ENCODE data around the gene B3GALT6.

The B3GALT6 gene

DNA sequence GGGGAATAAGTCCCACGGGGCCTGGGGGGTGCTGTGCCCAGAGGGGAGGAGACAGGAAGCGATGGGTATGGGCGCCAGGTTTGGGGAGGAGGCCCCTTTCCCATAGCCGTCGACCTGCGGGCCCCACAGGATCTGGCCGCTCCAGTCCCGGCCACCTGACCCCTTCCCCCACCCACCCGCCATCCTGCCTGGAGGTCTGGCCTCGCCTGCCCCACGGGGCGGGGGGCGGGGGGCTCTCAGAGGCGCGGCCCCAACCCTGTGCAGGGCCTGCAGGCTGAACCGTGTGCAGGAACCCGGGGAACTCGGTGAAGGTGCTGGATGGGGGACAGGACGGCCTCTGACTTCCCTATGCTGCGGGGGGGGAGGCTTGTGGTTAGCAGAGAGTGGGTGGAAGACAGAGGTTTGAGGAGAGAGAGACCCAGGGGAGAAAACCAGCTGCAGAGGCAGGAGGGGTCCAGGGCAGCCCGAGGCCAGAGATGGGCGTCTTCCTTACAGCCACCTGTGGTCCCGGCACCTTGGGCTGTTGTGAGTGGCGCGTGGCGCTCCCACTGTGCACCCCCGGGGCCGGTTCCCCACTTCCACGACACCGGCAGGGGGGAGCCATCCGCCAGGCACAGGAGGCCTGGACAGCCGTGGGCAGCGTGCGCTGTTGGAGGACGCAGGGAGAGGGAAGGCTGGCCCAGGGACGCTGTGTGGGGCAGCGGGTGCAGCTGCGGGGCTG is 23.2 kb upstream of the B3GALT6 start:
- H3K36me3 ChIP-seq (ENCODE audit: control insufficient read depth, insufficient read depth, low read length), result no peaks in the 10 kb centered on the region
- H3K4me3 ChIP-seq (ENCODE audit: insufficient read depth, low read depth, low read length, poor library complexity, severe bottlenecking), result peak overlapping the region; percentile 26
- peak; percentile 43 to 51 (median 47) for DNase-seq

DNA sequence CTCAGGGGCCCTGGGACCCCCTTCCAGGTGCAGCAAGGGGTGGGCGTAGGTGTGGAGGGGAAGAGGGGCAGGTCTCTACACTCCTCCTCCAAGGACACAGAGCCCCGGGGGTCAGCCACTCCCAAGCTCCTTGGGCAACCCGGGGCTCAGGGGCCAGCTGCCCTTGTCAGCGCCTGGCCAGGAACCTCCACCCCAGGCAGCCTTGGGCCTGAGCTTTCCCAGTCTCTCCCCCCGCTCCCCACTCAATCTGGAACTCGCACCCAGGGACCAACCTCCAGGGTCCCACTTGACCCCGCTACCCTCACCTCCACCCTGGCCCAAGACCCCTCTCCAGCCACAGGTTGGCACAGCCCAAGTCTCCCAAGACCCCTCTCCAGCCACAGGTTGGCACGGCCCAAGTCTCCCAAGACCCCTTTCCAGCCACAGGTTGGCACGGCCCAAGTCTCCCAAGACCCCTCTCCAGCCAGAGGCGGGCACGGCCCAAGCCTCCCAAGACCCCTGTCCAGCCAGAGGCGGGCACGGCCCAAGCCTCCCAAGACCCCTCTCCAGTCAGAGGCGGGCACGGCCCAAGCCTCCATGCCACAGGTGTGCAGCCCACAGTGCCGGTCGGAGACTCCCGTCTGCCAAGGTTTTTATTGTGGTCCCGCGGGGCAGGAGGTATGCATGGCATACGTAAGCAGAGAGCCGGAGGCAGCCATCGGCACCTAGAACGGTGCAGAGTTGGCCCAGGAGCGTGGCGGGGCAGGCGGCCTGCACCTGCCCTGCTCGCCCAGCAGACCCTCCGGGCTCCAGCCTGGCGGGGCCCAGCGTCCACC is 21.1 kb upstream of the B3GALT6 start:
- H3K4me3 ChIP-seq (ENCODE audit: insufficient read depth, low read depth, low read length, poor library complexity, severe bottlenecking), result no peak overlapping the region

More for the DNA sequence above, 23.2 kb upstream of the B3GALT6 start:
- Histone ChIP-seq H3K27me3 (replicated peaks; ENCODE audit: control insufficient read depth, insufficient read depth, low read length, poor library complexity, severe bottlenecking) (no peaks in the 10 kb centered on the region), H3K27ac (ENCODE audit: insufficient read depth, low read length, poor library complexity, severe bottlenecking) (peak overlapping the region; percentile 83), H3K4me1 (ENCODE audit: control insufficient read depth, insufficient read depth, low read length, poor library complexity, severe bottlenecking) (peaks cover 69% of the 10 kb centered on the region), H3K9me3 (ENCODE audit: control insufficient read depth, low read length) (no peaks in the 10 kb centered on the region)

DNA sequence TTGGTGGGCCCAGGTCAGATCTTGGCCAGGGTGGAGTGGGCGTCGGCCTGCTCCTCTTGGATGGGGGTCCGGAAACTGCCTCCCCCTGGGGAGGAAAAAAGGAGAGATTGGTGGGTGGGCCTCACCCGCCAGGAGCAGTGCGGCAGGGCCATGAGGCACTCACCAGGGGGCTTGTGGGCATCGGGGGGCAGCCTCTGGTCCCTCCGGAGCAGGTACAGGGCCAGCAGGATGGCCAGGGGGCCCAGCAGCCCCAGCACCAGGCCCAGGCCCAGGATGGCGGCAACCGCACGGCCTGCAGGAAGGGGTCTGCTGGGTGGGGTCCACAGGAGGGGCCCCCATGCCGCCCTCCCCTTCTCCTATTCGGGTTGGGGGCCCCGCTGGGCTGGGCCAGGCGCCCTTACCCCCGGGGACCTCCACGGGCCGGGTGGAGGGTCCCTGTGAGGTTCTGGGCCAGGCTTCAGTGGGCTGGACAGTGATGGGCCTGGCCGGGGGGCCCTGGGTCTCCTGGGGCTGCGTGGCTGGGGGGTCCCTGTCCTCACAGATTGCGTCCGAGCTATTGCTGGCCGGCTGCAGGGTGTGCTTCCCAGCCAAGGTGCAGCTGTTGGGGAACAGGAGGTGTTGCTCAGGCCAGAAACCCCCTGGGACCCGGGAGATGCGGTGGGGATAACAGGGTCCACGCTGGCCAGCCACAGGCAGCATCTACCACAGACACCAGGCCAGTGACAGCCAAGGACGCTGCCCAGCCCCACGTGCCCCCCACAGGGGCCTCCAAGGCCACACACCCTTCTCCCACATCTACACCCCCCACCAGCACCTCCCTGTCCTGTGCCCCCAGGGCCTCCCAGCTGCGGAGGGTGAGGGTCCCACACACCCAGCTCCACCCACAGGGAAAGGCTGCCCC is 20.2 kb upstream of the B3GALT6 start:
- DNase-seq, result no peak
- Histone ChIP-seq H3K4me3 (ENCODE audit: insufficient read depth, low read depth, low read length, poor library complexity, severe bottlenecking) (peak overlapping the region; percentile 29), H3K36me3 (ENCODE audit: control insufficient read depth, insufficient read depth, low read length) (no peaks in the 10 kb centered on the region), H3K27me3 (replicated peaks; ENCODE audit: control insufficient read depth, insufficient read depth, low read length, poor library complexity, severe bottlenecking) (no peaks in the 10 kb centered on the region), H3K4me1 (ENCODE audit: control insufficient read depth, insufficient read depth, low read length, poor library complexity, severe bottlenecking) (peaks cover 77% of the 10 kb centered on the region), H3K27ac (ENCODE audit: insufficient read depth, low read length, poor library complexity, severe bottlenecking) (peak overlapping the region; percentile 32), H3K9me3 (ENCODE audit: control insufficient read depth, low read length) (no peaks in the 10 kb centered on the region)

More for the DNA sequence above, 21.1 kb upstream of the B3GALT6 start:
- Histone ChIP-seq H3K36me3 (ENCODE audit: control insufficient read depth, insufficient read depth, low read length) (no peaks in the 10 kb centered on the region), H3K27ac (ENCODE audit: insufficient read depth, low read length, poor library complexity, severe bottlenecking) (peak overlapping the region; percentile 32), H3K9me3 (ENCODE audit: control insufficient read depth, low read length) (no peaks in the 10 kb centered on the region), H3K27me3 (replicated peaks; ENCODE audit: control insufficient read depth, insufficient read depth, low read length, poor library complexity, severe bottlenecking) (no peaks in the 10 kb centered on the region), H3K4me1 (ENCODE audit: control insufficient read depth, insufficient read depth, low read length, poor library complexity, severe bottlenecking) (peaks cover 77% of the 10 kb centered on the region)
- no peak for DNase-seq

DNA sequence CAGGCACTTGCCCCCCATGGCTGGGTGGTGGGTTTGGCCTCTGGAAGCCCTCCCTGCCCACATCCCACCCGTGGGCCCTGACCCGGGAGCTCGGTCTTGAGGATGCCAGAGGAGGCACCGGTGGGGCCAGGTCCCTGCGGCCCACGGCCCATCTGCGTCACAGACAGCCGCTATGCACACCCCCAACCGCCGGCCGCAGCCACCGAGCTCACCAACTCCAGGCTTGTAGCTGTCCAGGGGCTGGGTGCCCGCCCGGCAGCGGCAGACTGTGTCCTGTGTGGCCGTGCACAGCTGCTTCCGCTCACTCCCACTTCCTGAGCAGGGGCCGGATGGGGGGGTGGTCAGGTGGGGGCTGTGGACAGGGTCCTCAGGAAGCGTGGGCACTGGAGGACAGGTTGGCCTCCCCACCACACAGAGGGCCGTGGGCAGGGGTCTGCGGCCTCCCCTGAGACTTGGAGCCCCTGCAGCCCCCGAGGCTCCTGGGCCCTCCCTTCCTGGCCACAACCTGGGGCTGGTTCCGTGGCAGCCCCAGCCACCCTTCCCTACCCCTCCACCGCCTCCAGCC is 19.2 kb upstream of the B3GALT6 start:
- Histone ChIP-seq H3K36me3 (ENCODE audit: control insufficient read depth, insufficient read depth, low read length) (no peaks in the 10 kb centered on the region), H3K4me3 (ENCODE audit: insufficient read depth, low read depth, low read length, poor library complexity, severe bottlenecking) (peak overlapping the region; percentile 74), H3K4me1 (ENCODE audit: control insufficient read depth, insufficient read depth, low read length, poor library complexity, severe bottlenecking) (peaks cover 74% of the 10 kb centered on the region), H3K27ac (ENCODE audit: insufficient read depth, low read length, poor library complexity, severe bottlenecking) (peak overlapping the region; percentile 89), H3K27me3 (replicated peaks; ENCODE audit: control insufficient read depth, insufficient read depth, low read length, poor library complexity, severe bottlenecking) (no peaks in the 10 kb centered on the region), H3K9me3 (ENCODE audit: control insufficient read depth, low read length) (no peaks in the 10 kb centered on the region)
- DNase-seq, result peak; percentile 43 to 59 (median 44)

DNA sequence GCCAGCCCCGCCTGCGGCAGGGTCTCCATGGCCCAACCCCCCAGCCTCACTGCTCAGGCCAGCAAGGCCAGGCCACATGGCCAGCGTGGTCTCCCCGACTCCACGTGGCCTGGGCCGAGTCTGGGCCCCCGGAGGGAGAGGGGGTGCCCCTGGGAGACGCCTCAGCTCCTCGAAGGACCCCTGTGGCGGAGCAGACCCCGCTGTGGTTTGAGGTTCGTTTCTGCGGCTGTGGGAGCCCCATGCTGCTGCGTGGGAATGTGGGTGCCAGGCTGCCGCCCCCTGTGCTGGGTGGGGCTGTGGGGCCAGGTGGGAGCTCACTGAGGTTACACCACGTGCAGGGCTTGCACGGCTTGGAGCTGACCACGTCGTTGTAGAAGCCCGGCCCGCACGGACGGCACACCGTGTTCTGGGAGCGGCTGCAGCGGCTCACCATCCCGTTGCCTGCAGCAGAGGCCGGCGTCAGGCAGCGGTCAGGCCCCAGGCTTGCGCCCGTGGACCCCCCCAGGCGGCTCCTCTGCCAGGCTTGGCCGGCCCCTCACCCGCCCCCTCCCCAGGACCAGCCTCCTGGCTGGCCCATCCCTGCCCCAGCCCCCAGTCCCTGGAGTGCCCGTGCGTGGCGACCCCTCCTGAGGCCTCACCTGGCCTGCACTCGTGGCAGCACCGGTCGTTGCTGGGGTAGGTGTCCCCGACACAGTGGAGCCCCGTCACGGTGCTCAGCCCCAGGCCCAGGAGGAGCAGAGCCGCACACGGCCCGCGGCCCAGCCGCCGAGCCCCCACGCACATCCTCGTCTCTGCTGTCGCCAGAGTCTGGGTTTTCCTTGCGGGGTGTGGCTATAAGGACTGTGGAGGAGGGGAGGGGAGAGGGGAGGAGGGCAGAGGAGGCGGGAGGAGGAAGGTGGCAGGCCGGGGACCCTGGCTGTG is 18.4 kb upstream of the B3GALT6 start, which contains the start of gene TNFRSF4:
TSS of gene TNFRSF4 (minus strand) at position 809 of the 921 bp plus-strand sequence. CDS start at position 783, 26 bp downstream.
- peaks cover 74% of the 10 kb centered on the region for H3K4me1 ChIP-seq (ENCODE audit: control insufficient read depth, insufficient read depth, low read length, poor library complexity, severe bottlenecking)
- H3K27me3 ChIP-seq (replicated peaks; ENCODE audit: control insufficient read depth, insufficient read depth, low read length, poor library complexity, severe bottlenecking), result no peaks in the 10 kb centered on the region
- no peaks in the 10 kb centered on the region for H3K9me3 ChIP-seq (ENCODE audit: control insufficient read depth, low read length)
- H3K4me3 ChIP-seq (ENCODE audit: insufficient read depth, low read depth, low read length, poor library complexity, severe bottlenecking), result peak within 1 kb of the TSS; percentile 74
- DNase-seq, result peak in 2 of 3 donors; percentile 45 to 51
- H3K27ac ChIP-seq (ENCODE audit: insufficient read depth, low read length, poor library complexity, severe bottlenecking), result peak within 1 kb of the TSS; percentile 89
- no peaks in the 10 kb centered on the region for H3K36me3 ChIP-seq (ENCODE audit: control insufficient read depth, insufficient read depth, low read length)

DNA sequence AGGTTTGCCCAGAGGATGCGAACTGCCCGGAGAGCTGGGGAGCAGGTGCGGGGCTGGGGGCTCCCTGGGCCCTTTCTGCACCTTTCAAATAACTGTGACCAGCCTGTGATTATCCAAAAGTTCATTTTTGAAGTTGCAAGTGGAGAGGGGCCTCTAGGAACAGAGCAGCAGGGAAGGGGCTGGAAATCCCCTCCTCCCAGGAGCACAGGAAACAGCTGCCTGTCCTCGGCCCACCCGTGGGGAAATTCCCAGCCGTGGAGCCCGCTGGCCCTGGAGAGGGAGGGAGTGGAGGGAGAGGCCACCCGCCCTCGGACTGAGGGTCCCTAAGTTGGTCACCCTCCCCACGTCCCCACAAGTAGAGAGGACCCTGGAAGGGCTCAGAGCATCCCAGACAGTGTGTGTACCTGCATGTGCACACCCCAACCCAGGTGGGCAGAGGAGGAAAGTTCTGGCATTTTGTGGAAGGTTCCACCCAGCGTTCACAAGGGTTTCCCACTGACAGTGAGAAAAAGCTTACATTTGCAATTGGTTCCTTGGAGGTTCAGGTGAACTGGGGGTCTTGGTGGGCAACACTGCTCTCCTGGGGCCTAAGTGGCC is 16.9 kb upstream of the B3GALT6 start:
- peak overlapping the region; percentile 74 for H3K4me3 ChIP-seq (ENCODE audit: insufficient read depth, low read depth, low read length, poor library complexity, severe bottlenecking)
- peak overlapping the region; percentile 89 for H3K27ac ChIP-seq (ENCODE audit: insufficient read depth, low read length, poor library complexity, severe bottlenecking)

DNA sequence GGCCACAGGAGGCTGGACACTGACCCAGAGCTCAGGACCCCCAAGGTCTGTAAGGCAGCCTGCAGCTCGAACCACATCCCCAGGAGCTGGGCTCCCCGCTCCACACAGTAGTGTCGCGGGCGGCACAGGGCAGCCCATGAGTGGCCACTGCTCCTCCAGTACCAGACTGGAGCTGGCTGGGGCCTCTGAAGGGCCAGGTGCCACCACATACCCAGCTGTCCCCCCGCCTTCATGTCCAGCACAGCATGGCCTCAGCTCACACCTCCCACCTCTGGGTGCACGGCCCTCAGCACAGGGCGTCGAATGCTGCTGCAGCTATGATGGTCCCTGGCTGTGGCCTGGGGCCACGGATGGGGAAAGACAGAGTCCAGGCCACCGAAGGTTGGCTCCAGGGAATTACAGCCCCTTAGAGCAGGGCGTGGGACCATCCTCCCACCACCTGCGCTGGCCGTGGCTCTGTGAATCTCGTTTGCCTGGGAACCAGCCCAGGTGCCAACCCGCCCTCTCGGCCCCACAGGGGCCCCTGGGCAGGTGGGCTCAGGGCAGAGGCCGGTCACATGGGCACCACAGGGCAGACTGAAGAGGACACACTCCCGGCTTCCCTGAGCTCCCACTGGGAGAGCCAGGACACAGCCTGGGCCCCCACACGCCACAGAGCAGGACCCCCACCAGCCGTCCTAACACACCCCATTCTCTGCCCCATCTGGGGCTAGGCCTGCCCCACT is 16.0 kb upstream of the B3GALT6 start:
- no peak for DNase-seq
- Histone ChIP-seq H3K4me3 (ENCODE audit: insufficient read depth, low read depth, low read length, poor library complexity, severe bottlenecking) (peak overlapping the region; percentile 7), H3K27ac (ENCODE audit: insufficient read depth, low read length, poor library complexity, severe bottlenecking) (peak overlapping the region; percentile 89), H3K9me3 (ENCODE audit: control insufficient read depth, low read length) (no peaks in the 10 kb centered on the region), H3K4me1 (ENCODE audit: control insufficient read depth, insufficient read depth, low read length, poor library complexity, severe bottlenecking) (peaks cover 81% of the 10 kb centered on the region), H3K36me3 (ENCODE audit: control insufficient read depth, insufficient read depth, low read length) (peaks cover 11% of the 10 kb centered on the region), H3K27me3 (replicated peaks; ENCODE audit: control insufficient read depth, insufficient read depth, low read length, poor library complexity, severe bottlenecking) (no peaks in the 10 kb centered on the region)

More for the DNA sequence above, 16.9 kb upstream of the B3GALT6 start:
- DNase-seq, result peak in 2 of 3 donors; percentile 31 to 59
- Histone ChIP-seq H3K4me1 (ENCODE audit: control insufficient read depth, insufficient read depth, low read length, poor library complexity, severe bottlenecking) (peaks cover 82% of the 10 kb centered on the region), H3K9me3 (ENCODE audit: control insufficient read depth, low read length) (no peaks in the 10 kb centered on the region), H3K27me3 (replicated peaks; ENCODE audit: control insufficient read depth, insufficient read depth, low read length, poor library complexity, severe bottlenecking) (no peaks in the 10 kb centered on the region), H3K36me3 (ENCODE audit: control insufficient read depth, insufficient read depth, low read length) (peaks cover 5% of the 10 kb centered on the region)
